ENCODE results near the gene NCR2. TPM values are rescaled to one million over a fixed set of nuclear protein-coding genes. Genes with fewer than 3 reads are reported as not detected.

Gene NCR2
- total RNA-seq, result not detected

GRCh38 chr6:41335296-41335695 is at the start of gene NCR2:
NCR2 (plus strand) TSS chr6:41335608; CDS start chr6:41335877, 269 bp downstream.

GRCh38 chr6:41286544-41287346 is 48.7 kb upstream of the NCR2 start, which contains the start of gene TREM1:
TREM1 (minus strand) TSS chr6:41286682; CDS start chr6:41286655, 27 bp downstream.

Small RNAs within 50 kb of the gene (small RNA-seq; reads per million reads assigned to genes)
- not detected for gene RNU6-643P (ENCODE audit: low replicate concordance)

Other genes with a start within 250 kb of the NCR2 start
- gene TREML1, start 181.3 kb upstream of the NCR2 start, total RNA-seq, result 2.2 TPM
- 0.99 TPM for gene TREM2, start 172.5 kb upstream of the NCR2 start, total RNA-seq
- 0.76 TPM for gene TREML2, start 134.5 kb upstream of the NCR2 start, total RNA-seq
- 0.12 TPM for gene TREML4, start 107.3 kb upstream of the NCR2 start, total RNA-seq
- 1.2 TPM for gene TREM1, start 48.9 kb upstream of the NCR2 start, total RNA-seq
- 11.0 TPM for gene FOXP4, start 210.8 kb downstream of the NCR2 start, total RNA-seq

All from metanephros (tissue), 2 donors.